ENCODE data around the gene ARPC1A.
A peak's percentile ranks its signal among the peaks of the same experiment; 100 is the strongest.
"Not testable (repeated sequence)": the region's sequence is repeated elsewhere in the genome, so short reads cannot be mapped to it uniquely, and the experiment has no call there.

The ARPC1A gene

GRCh38 chr7:99322659-99323058 is 3.0 kb upstream of the ARPC1A start:
- DNase-seq, result not testable (repeated sequence)

- no peak for DNase-seq
Measured at GRCh38 chr7:99324559-99324958, 1.1 kb upstream of the ARPC1A start.

- DNase-seq, result no peak
Measured at GRCh38 chr7:99325001-99325493, 651 bp upstream of the ARPC1A start.

GRCh38 chr7:99326408-99326782 is 697 bp downstream of the ARPC1A start:
- DNase-seq, result no peak

GRCh38 chr7:99330314-99330961 is 4.7 kb downstream of the ARPC1A start:
- not testable (repeated sequence) for DNase-seq

- no peak for DNase-seq
Measured at GRCh38 chr7:99331002-99331401, 5.3 kb downstream of the ARPC1A start.

- no peak for DNase-seq
Measured at GRCh38 chr7:99339595-99339994, 13.9 kb downstream of the ARPC1A start.

GRCh38 chr7:99340659-99341058 is 15.0 kb downstream of the ARPC1A start:
- DNase-seq, result no peak

- no peak for DNase-seq
Measured at GRCh38 chr7:99344061-99344647, 18.5 kb downstream of the ARPC1A start.

- DNase-seq, result not testable (repeated sequence)
Measured at GRCh38 chr7:99350641-99351040, 24.9 kb downstream of the ARPC1A start.

- no peak for DNase-seq
Measured at GRCh38 chr7:99352247-99352646, 26.5 kb downstream of the ARPC1A start.

- DNase-seq, result no peak
Measured at GRCh38 chr7:99355098-99355497, 29.4 kb downstream of the ARPC1A start.

- DNase-seq, result no peak
Measured at GRCh38 chr7:99357701-99358490, 32.2 kb downstream of the ARPC1A start.

GRCh38 chr7:99358521-99358920 is 32.8 kb downstream of the ARPC1A start:
- not testable (repeated sequence) for DNase-seq

- no peak for DNase-seq
Measured at GRCh38 chr7:99359465-99360154, 33.9 kb downstream of the ARPC1A start.

- DNase-seq, result no peak
Measured at GRCh38 chr7:99362801-99363200, 37.1 kb downstream of the ARPC1A start.

- no peak for DNase-seq
Measured at GRCh38 chr7:99363286-99363685, 37.6 kb downstream of the ARPC1A start.

- DNase-seq, result peak; percentile 59
Measured at GRCh38 chr7:99365318-99366141, 39.8 kb downstream of the ARPC1A start.

- DNase-seq, result no peak
Measured at GRCh38 chr7:99366646-99367045, 40.9 kb downstream of the ARPC1A start.

GRCh38 chr7:99368750-99369389 is 43.2 kb downstream of the ARPC1A start:
- no peak for DNase-seq

GRCh38 chr7:99369767-99370391 is 44.2 kb downstream of the ARPC1A start:
- DNase-seq, result no peak
